Keratinocyte (primary cell): Measurements from ENCODE around the gene CD200. TPM values are rescaled to one million over a fixed set of nuclear protein-coding genes. Genes with fewer than 3 reads are reported as not detected.

Source experiments
- DNase-seq: peaks from one replicate; pipeline ENCODE4 v3.0.0-alpha.2; 2011; ENCODE audit warnings: low read depth, missing footprints, low spot score
- FAIRE-seq: peaks from 2 replicates; lab custom pipeline; 2011; peaks lifted over from hg19 to GRCh38; lab: Jason Lieb, UNC
- H2AFZ ChIP-seq: 2 replicates; pipeline ENCODE4 v1.6.0; 2012; ENCODE audit warnings: low read length, control low read depth, inconsistent platforms; ENCODE audit not compliant: control insufficient read depth
- H3K27ac ChIP-seq: 2 replicates; pipeline ENCODE4 v1.5.1; 2011; ENCODE audit warnings: low read length; ENCODE audit not compliant: control insufficient read depth, insufficient read depth
- H3K27me3 ChIP-seq: 3 replicates; pipeline ENCODE4 v1.6.0; 2011; ENCODE audit warnings: low read length; ENCODE audit not compliant: control insufficient read depth, insufficient read depth; ENCODE audit errors: extremely low read depth
- H3K36me3 ChIP-seq, 2 experiments: 2 replicates in 1 of 2; 3 replicates in 1 of 2; pipeline ENCODE4 v1.5.1; 2011; ENCODE audit warnings: low read length in 2 of 2, mild to moderate bottlenecking in 1 of 2; ENCODE audit not compliant: control insufficient read depth in 2 of 2, insufficient read depth in 2 of 2; ENCODE audit errors: extremely low read depth in 1 of 2
- H3K4me1 ChIP-seq: 3 replicates; pipeline ENCODE4 v1.5.1; 2011; ENCODE audit warnings: low read length; ENCODE audit not compliant: control insufficient read depth, insufficient read depth; ENCODE audit errors: extremely low read depth
- H3K4me2 ChIP-seq: 3 replicates; pipeline ENCODE4 v1.6.0; 2011; ENCODE audit warnings: low read depth, low read length; ENCODE audit not compliant: control insufficient read depth, insufficient read depth; ENCODE audit errors: extremely low read depth
- H3K4me3 ChIP-seq, 3 experiments: fragments of 200-600 bp in 1 of 3; sonication (generic) in 1 of 3; 2 replicates in 2 of 3; 3 replicates in 1 of 3; pipeline ENCODE4 v1.5.1; 2011 to 2016; ENCODE audit warnings: low read length in 3 of 3, mild to moderate bottlenecking in 3 of 3, control low read depth in 2 of 3, inconsistent platforms in 1 of 3, low read depth in 1 of 3, mixed read lengths in 1 of 3, mixed run types in 1 of 3, moderate library complexity in 1 of 3; ENCODE audit not compliant: control insufficient read depth in 2 of 3, insufficient read depth in 2 of 3; ENCODE audit errors: extremely low read depth in 1 of 3
- H3K79me2 ChIP-seq: 2 replicates; pipeline ENCODE4 v1.6.0; 2012; ENCODE audit warnings: low read length; ENCODE audit not compliant: control insufficient read depth, insufficient read depth
- H3K9ac ChIP-seq: 3 replicates; pipeline ENCODE4 v1.6.0; 2011; ENCODE audit warnings: low read length; ENCODE audit not compliant: control insufficient read depth, insufficient read depth; ENCODE audit errors: extremely low read depth
- H3K9me1 ChIP-seq: 3 replicates; pipeline ENCODE4 v1.6.0; 2011; ENCODE audit warnings: low read length; ENCODE audit not compliant: control insufficient read depth, insufficient read depth; ENCODE audit errors: extremely low read depth
- H3K9me3 ChIP-seq: 2 replicates; pipeline ENCODE4 v1.5.1; 2012; ENCODE audit warnings: low read depth, low read length; ENCODE audit not compliant: control insufficient read depth
- H4K20me1 ChIP-seq: 3 replicates; pipeline ENCODE4 v1.6.0; 2011; ENCODE audit warnings: low read length; ENCODE audit not compliant: control insufficient read depth, insufficient read depth; ENCODE audit errors: extremely low read depth
- CTCF ChIP-seq, 3 experiments: IDR thresholded peaks in 1 of 3; conservative IDR thresholded peaks in 1 of 3; optimal IDR thresholded peaks in 1 of 3; 2 replicates in 2 of 3; 3 replicates in 1 of 3; pipeline versions ENCODE3 to v1.5.1; 2011; ENCODE audit warnings: low read length in 3 of 3, mild to moderate bottlenecking in 3 of 3, moderate library complexity in 2 of 3, control low read depth in 1 of 3, inconsistent platforms in 1 of 3; ENCODE audit not compliant: insufficient read depth in 2 of 3; ENCODE audit errors: extremely low read depth in 1 of 3
- EZH2 ChIP-seq: IDR thresholded peaks from one replicate; pipeline ENCODE4 v1.6.1; 2012; ENCODE audit warnings: inconsistent platforms, mild to moderate bottlenecking, low read length, moderate library complexity
- dilution Hi-C: fragments of 300-500 bp; cut with MboI; formaldehyde crosslinking; loops from one replicate; pipeline ENCODE4 v1.7.0; 2020; ENCODE audit warnings: low sequenced_read_pairs; ENCODE audit not compliant: extremely low pct_ligation_motif_present
- polyA plus RNA-seq, 5 experiments: library from polyadenylated mRNA; depleted of rRNA in 3 of 5; stranded (reverse) in 3 of 5; stranded (forward) in 1 of 5; unstranded in 1 of 5; fragments of >200 nt; gene quantifications; 1 replicate in 1 of 5; 2 replicates in 3 of 5; 3 replicates in 1 of 5; pipeline versions ENCODE4 v1.2.1 to v1.2.3, GENCODE V29; 2011 to 2012; ENCODE audit warnings: missing spikeins in 2 of 5, low read depth in 1 of 5, low replicate concordance in 1 of 5

CD200 gene
- polyA plus RNA-seq, 1 donor (not counting 4 experiments of a cell fraction or from before 2014, with no cell fraction given), result 0.07 TPM

- H3K79me2 ChIP-seq, result no peaks in the 10 kb centered on the region
- H2AFZ ChIP-seq, result no peak overlapping the region
- no peak for TF ChIP-seq EZH2
- no peak for TF ChIP-seq CTCF (optimal IDR thresholded peaks at IDR 0.05 in 1 of 3, IDR thresholded peaks at IDR 0.05 in 1 of 3, conservative IDR thresholded peaks at IDR 0.05 in 1 of 3; ENCODE audit: extremely low read depth in 1 of 3, insufficient read depth in 2 of 3, low read length in 3 of 3)
- no peaks in the 10 kb centered on the region for H3K27me3 ChIP-seq
- FAIRE-seq, result no peak
- no peaks in the 10 kb centered on the region for H3K36me3 ChIP-seq
- no peak overlapping the region for H3K9ac ChIP-seq
- dilution Hi-C loops, result no loop called here
- no peak overlapping the region for H3K4me2 ChIP-seq
- H3K4me1 ChIP-seq, result peaks cover 22% of the 10 kb centered on the region
- DNase-seq, result no peak
- no peaks in the 10 kb centered on the region for H4K20me1 ChIP-seq
- peaks cover 2% of the 10 kb centered on the region for H3K9me3 ChIP-seq
- no peak overlapping the region for H3K4me3 ChIP-seq
- H3K9me1 ChIP-seq, result no peaks in the 10 kb centered on the region
- H3K27ac ChIP-seq, result no peak overlapping the region
Measured at GRCh38 chr3:112394003-112394640, 61.2 kb downstream of the CD200 start.

GRCh38 chr3:112395181-112395895 lies 62.4 kb downstream of the CD200 start:
- Histone ChIP-seq H3K9me1 (no peaks in the 10 kb centered on the region), H3K9me3 (peaks cover 2% of the 10 kb centered on the region), H3K9ac (no peak overlapping the region), H2AFZ (peak overlapping the region; percentile 1), H3K4me3 (no peak overlapping the region), H3K4me1 (peaks cover 16% of the 10 kb centered on the region), H3K79me2 (no peaks in the 10 kb centered on the region), H3K27ac (no peak overlapping the region), H4K20me1 (no peaks in the 10 kb centered on the region), H3K27me3 (no peaks in the 10 kb centered on the region), H3K4me2 (no peak overlapping the region), H3K36me3 (no peaks in the 10 kb centered on the region)
- DNase-seq (no peak), FAIRE-seq (no peak)
- dilution Hi-C loops, result no loop called here
- TF ChIP-seq CTCF (optimal IDR thresholded peaks at IDR 0.05 in 1 of 3, IDR thresholded peaks at IDR 0.05 in 1 of 3, conservative IDR thresholded peaks at IDR 0.05 in 1 of 3; ENCODE audit: extremely low read depth in 1 of 3, insufficient read depth in 2 of 3, low read length in 3 of 3), result no peak
- TF ChIP-seq EZH2, result no peak
